ENCODE results near the gene SLC12A5. TPM values are rescaled to one million over a fixed set of nuclear protein-coding genes. Genes with fewer than 3 reads are reported as not detected.

The SLC12A5 gene
- total and polyA plus RNA-seq, 8 donors: 0.93 to 6.2 (median 3.4) TPM; not detected in 4

DNA sequence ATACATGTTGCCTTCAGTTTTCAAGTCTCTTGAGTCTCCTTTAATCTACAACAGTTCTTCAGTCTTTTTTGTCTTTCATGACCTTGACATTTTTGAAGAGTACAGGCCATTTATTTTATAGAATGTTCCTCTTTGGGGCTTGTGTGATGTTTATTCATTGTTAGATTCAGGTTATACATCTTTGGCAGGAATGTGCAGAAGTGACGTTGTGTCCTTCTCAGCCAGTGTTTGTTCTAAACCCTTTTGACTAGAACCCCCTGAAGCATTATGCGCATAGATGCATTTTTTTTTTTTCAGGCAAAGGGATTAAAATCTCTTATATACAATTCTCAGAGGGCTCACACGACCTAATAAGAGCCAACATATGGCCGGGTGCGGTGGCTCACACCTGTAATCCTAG is 72.0 kb downstream of the SLC12A5 start:
- no peak overlapping the region for H3K27ac ChIP-seq
- TF ChIP-seq POLR2AphosphoS5 (IDR thresholded peaks at IDR 0.05) (no peak), EP300 (IDR thresholded peaks at IDR 0.05) (no peak), POLR2A (IDR thresholded peaks at IDR 0.05) (no peak)
- TF ChIP-seq, protein P1, sequence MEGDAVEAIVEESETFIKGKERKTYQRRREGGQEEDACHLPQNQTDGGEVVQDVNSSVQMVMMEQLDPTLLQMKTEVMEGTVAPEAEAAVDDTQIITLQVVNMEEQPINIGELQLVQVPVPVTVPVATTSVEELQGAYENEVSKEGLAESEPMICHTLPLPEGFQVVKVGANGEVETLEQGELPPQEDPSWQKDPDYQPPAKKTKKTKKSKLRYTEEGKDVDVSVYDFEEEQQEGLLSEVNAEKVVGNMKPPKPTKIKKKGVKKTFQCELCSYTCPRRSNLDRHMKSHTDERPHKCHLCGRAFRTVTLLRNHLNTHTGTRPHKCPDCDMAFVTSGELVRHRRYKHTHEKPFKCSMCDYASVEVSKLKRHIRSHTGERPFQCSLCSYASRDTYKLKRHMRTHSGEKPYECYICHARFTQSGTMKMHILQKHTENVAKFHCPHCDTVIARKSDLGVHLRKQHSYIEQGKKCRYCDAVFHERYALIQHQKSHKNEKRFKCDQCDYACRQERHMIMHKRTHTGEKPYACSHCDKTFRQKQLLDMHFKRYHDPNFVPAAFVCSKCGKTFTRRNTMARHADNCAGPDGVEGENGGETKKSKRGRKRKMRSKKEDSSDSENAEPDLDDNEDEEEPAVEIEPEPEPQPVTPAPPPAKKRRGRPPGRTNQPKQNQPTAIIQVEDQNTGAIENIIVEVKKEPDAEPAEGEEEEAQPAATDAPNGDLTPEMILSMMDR (IDR thresholded peaks at IDR 0.05): no peak
- H3K4me1 ChIP-seq: no peaks in the 10 kb centered on the region
- H3K4me3 ChIP-seq: no peak overlapping the region
- H3K27me3 ChIP-seq: peaks cover 0 to 87% (median 17%) of the 10 kb centered on the region in 3 donors
- 70 to 78% (median 74%) methylated on average over 5 of the region's 5 CpGs for WGBS, 5 donors
- H3K9me3 ChIP-seq: peaks cover 0 to 6% (median 0%) of the 10 kb centered on the region in 4 donors
- intact Hi-C loops (cut with DNase I; ENCODE audit: low total_unique reads): no loop called here
- no peaks in the 10 kb centered on the region for H3K36me3 ChIP-seq
- no peak for DNase-seq

DNA sequence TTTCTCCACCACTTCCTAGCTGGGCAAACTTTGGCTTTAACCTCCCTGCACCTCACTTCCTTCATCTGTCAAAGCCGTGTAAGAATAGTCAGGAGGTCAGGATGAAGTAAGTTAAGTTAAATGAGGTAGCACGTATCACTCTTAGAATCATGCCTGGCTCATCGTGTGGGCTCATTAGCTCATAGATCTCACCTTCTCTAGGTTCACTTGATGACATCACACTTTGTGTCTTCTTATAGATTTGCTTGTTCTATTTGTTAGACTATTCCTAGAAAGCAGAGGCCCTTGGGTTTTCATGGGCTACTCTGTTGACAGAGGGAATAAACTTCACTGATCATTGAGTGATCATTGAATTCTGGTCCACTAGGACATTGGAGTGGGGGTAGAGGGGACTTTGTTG is 72.9 kb downstream of the SLC12A5 start:
- no peak for TF ChIP-seq POLR2A (IDR thresholded peaks at IDR 0.05)
- TF ChIP-seq, protein P1 (IDR thresholded peaks at IDR 0.05): no peak
- no peak for TF ChIP-seq EP300 (IDR thresholded peaks at IDR 0.05)
- no peak for TF ChIP-seq POLR2AphosphoS5 (IDR thresholded peaks at IDR 0.05)
- no peak overlapping the region for H3K27ac ChIP-seq
- intact Hi-C loops (cut with DNase I; ENCODE audit: low total_unique reads): no loop called here
- peaks cover 0 to 6% (median 0%) of the 10 kb centered on the region in 4 donors for H3K9me3 ChIP-seq
- H3K4me1 ChIP-seq: no peaks in the 10 kb centered on the region
- no peaks in the 10 kb centered on the region for H3K36me3 ChIP-seq
- H3K27me3 ChIP-seq: peaks cover 0 to 93% (median 17%) of the 10 kb centered on the region in 3 donors
- 67 to 90% (median 78%) methylated on average over 3 of the region's 3 CpGs for WGBS, 5 donors
- H3K4me3 ChIP-seq: no peak overlapping the region
- DNase-seq: no peak

DNA sequence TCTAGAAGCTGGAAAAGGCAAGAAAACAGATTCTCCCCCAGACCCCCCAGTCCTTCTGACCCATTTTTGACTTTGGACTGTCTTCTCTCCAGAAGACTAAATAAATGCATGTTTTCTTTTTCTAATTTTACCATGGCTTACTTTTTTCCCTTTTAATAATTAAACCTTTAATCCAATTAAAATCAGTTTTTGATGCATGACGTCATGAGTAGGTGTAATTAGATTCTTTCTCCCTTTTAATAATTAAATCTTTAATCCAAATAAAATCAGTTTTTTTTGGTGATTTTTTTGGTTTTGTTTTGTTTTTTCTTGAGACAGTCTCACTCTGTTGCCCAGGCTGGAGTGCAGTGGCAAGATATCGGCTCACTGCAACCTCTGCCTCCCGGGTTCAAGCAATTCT is 73.9 kb downstream of the SLC12A5 start:
- H3K27ac ChIP-seq: no peak overlapping the region
- DNase-seq: no peak
- H3K4me1 ChIP-seq: no peaks in the 10 kb centered on the region
- intact Hi-C loops (cut with DNase I; ENCODE audit: low total_unique reads): no loop called here
- H3K27me3 ChIP-seq: peaks cover 0 to 84% (median 17%) of the 10 kb centered on the region in 3 donors
- 83 to 93% (median 88%) methylated on average over 3 of the region's 3 CpGs for WGBS, 5 donors
- no peaks in the 10 kb centered on the region for H3K36me3 ChIP-seq
- H3K4me3 ChIP-seq: no peak overlapping the region
- H3K9me3 ChIP-seq: peaks cover 0 to 6% (median 0%) of the 10 kb centered on the region in 4 donors
- TF ChIP-seq, protein P1 (IDR thresholded peaks at IDR 0.05): no peak
- TF ChIP-seq POLR2A (IDR thresholded peaks at IDR 0.05): no peak
- TF ChIP-seq EP300 (IDR thresholded peaks at IDR 0.05): no peak
- TF ChIP-seq POLR2AphosphoS5 (IDR thresholded peaks at IDR 0.05): no peak

DNA sequence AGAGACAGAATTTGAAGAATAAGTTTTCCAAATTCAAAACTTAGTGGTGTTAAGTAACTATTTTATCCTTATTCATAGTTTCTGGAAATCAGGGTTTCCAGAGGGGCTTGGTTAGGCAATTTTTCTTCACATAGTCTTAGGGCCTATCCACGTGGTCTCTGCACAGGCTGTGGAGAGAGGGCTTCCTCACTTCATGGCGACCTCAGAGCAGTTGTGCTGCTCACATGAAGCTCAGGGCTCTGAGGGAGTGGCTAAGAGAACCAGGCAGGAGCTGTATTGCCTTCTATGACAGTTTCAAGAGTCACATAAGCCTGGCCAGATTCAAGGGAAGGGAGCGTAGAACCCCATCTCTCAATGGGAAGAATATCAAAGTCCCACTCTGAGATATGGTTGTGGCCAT is 75.2 kb downstream of the SLC12A5 start:
- Histone ChIP-seq H3K27ac (no peak overlapping the region), H3K36me3 (no peaks in the 10 kb centered on the region), H3K9me3 (peaks cover 0 to 6% (median 0%) of the 10 kb centered on the region in 4 donors), H3K4me3 (no peak overlapping the region), H3K27me3 (peaks cover 0 to 80% (median 15%) of the 10 kb centered on the region in 3 donors), H3K4me1 (no peaks in the 10 kb centered on the region)
- no peak for TF ChIP-seq POLR2A (IDR thresholded peaks at IDR 0.05)
- TF ChIP-seq POLR2AphosphoS5 (IDR thresholded peaks at IDR 0.05): no peak
- no peak for TF ChIP-seq EP300 (IDR thresholded peaks at IDR 0.05)
- TF ChIP-seq, protein P1 (IDR thresholded peaks at IDR 0.05): no peak
- intact Hi-C loops (cut with DNase I; ENCODE audit: low total_unique reads): no loop called here
- no peak for DNase-seq
- WGBS, 5 donors: 62 to 83% (median 79%) methylated on average over 2 to 3 of the region's 3 CpGs

Data from stomach (tissue), 9 donors.